ENCODE data around the gene EMILIN2. TPM values are rescaled to one million over a fixed set of nuclear protein-coding genes. Genes with fewer than 3 reads are reported as not detected.

The EMILIN2 gene
- total and polyA plus RNA-seq, 2 donors (not counting 3 experiments of a cell fraction or from before 2014, with no cell fraction given), result 9.4 to 13.4 TPM

- TF ChIP-seq CTCF (IDR thresholded peaks at IDR 0.05; ENCODE audit: extremely low read depth in 1 of 2, insufficient read depth in 1 of 2, low read depth in 1 of 2, low read length in 2 of 2), result no peak
- TF ChIP-seq MAX (IDR thresholded peaks at IDR 0.05; ENCODE audit: insufficient read depth, insufficient read length), result no peak
- no peak for TF ChIP-seq MYC (IDR thresholded peaks at IDR 0.05; ENCODE audit: low read depth, low read length)
- TF ChIP-seq POLR2A (IDR thresholded peaks at IDR 0.05; ENCODE audit: low read depth, low read length), result no peak
- TF ChIP-seq EZH2 (IDR thresholded peaks at IDR 0.05; ENCODE audit: borderline replicate concordance, low read depth, low read length, severe bottlenecking), result no peak
- no peak for TF ChIP-seq FOS (IDR thresholded peaks at IDR 0.05; ENCODE audit: borderline replicate concordance, insufficient read depth, low read length)
- no peak for TF ChIP-seq GATA2 (IDR thresholded peaks at IDR 0.05; ENCODE audit: insufficient read depth, insufficient read length, low read depth, low read length)
- no peak for TF ChIP-seq POLR2AphosphoS5 (IDR thresholded peaks at IDR 0.05; ENCODE audit: insufficient read depth, low read depth, low read length)
- no peak for TF ChIP-seq JUN (IDR thresholded peaks at IDR 0.05; ENCODE audit: borderline replicate concordance, insufficient read depth, insufficient read length, low read depth)
- DNase-seq (ENCODE audit: low read depth, low spot score), result no peak
- Histone ChIP-seq H3K9ac (replicated peaks; ENCODE audit: extremely low read depth, insufficient read depth, low read length) (no peak overlapping the region), H2AFZ (ENCODE audit: low read depth, low read length) (no peak overlapping the region), H3K36me3 (ENCODE audit: control insufficient read depth in 2 of 2, extremely low read depth in 1 of 2, insufficient read depth in 2 of 2, low read length in 2 of 2) (no peaks in the 10 kb centered on the region), H3K4me1 (ENCODE audit: control insufficient read depth, extremely low read depth, insufficient read depth, low read length) (no peaks in the 10 kb centered on the region), H4K20me1 (replicated peaks; ENCODE audit: control insufficient read depth, extremely low read depth, insufficient read depth, low read length) (no peaks in the 10 kb centered on the region), H3K9me1 (replicated peaks; ENCODE audit: control insufficient read depth, extremely low read depth, insufficient read depth, low read length) (no peaks in the 10 kb centered on the region), H3K27ac (ENCODE audit: insufficient read depth, low read depth, low read length) (no peak overlapping the region), H3K4me3 (replicated peaks in 1 of 3; ENCODE audit: insufficient read depth in 1 of 3, low read depth in 1 of 3, low read length in 3 of 3) (no peak overlapping the region), H3K9me3 (replicated peaks; ENCODE audit: control insufficient read depth, insufficient read depth, low read length) (no peaks in the 10 kb centered on the region), H3K4me2 (ENCODE audit: insufficient read depth, low read length) (no peak overlapping the region), H3K79me2 (ENCODE audit: control insufficient read depth, insufficient read depth, low read length) (no peaks in the 10 kb centered on the region), H3K27me3 (ENCODE audit: control insufficient read depth in 2 of 2, insufficient read depth in 2 of 2, low read length in 2 of 2) (peaks cover 2 to 4% of the 10 kb centered on the region in 2 experiments)
- intact Hi-C loops (cut with micrococcal nuclease) (no loop called here), dilution Hi-C loops (cut with MboI; ENCODE audit: extremely low pct_ligation_motif_present, low sequenced_read_pairs) (no loop called here)
- CTCF ChIA-PET, result no interaction called here
- BruUV-seq (replicated peaks), result no TSS peak
- POLR2A ChIA-PET, result no interaction called here
- no peak for FAIRE-seq
Observed at GRCh38 chr18:2882201-2882600, 35.4 kb downstream of the EMILIN2 start.
